ENCODE results near the gene PHTF2. TPM values are rescaled to one million over a fixed set of nuclear protein-coding genes. Genes with fewer than 3 reads are reported as not detected.
"Not testable (repeated sequence)": the region's sequence is repeated elsewhere in the genome, so short reads cannot be mapped to it uniquely, and the experiment has no call there.

PHTF2 gene
- polyA plus RNA-seq, 3 donors, result 10.1 to 34.3 (median 10.3) TPM

DNA sequence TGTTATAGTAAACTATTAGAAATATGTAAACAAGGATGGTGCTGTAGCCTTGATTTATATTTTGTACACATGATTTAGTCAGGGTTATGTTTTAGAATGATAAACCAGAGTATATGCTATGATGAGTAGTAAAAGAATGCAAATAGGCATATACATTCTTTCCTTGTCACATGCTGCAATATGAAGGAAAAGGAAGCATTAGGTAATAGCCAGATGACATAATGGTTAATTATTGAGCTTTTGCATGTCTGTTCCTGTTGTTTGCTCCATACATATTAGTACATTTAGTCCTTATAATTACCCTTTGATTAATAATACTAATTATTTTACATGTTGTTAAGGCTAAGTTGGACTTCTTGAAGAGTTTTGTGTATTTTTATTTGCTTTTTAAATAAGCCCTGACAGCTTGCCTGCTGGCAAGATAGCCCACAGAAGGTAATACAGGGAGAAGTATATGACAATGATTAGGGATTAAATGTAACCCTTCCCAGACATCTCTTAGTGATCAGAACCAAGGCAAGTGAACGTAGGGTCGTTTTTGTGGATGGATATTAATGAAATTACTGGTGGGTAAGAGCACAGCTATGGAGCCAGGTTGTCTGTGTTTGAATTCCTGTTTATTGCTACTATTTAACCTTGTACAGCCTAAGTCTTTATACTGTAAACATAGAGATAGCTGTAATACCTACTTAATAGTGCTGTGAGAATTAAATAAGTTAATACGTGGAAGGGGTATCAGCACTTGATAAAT lies 68.4 kb downstream of the PHTF2 start:
- Mint-ChIP-seq H3K27ac (peak overlapping the region in 1 of 7 donors; percentile 54), H3K36me3 (peaks cover 15 to 16% of the 10 kb centered on the region in 2 donors), H3K4me1 (peaks cover 17% of the 10 kb centered on the region), H3K4me3 (no peak overlapping the region), H3K27me3 (ENCODE audit: low read depth in 3 of 3) (no peaks in the 10 kb centered on the region), H3K9me3 (peaks cover 0 to 5% (median 2%) of the 10 kb centered on the region in 7 donors)
- peaks cover 7% of the 10 kb centered on the region for H4K20me1 ChIP-seq (ENCODE audit: insufficient read depth, low read length)
- H3K36me3 ChIP-seq (replicated peaks in 1 of 2; ENCODE audit: control insufficient read depth in 1 of 2, insufficient read depth in 2 of 2, low read length in 2 of 2), result no peaks in the 10 kb centered on the region
- TF ChIP-seq CTCF (IDR thresholded peaks at IDR 0.05), result no peak
- WGBS (ENCODE audit: insufficient coverage), result no CpG with 5 or more reads among the region's 3 CpGs
- H3K4me2 ChIP-seq (replicated peaks; ENCODE audit: extremely low read depth, low read length, poor library complexity, severe bottlenecking), result no peak overlapping the region
- H2AFZ ChIP-seq (ENCODE audit: insufficient read depth, low read depth, low read length, poor library complexity, severe bottlenecking), result no peak overlapping the region
- intact Hi-C loops (cut with micrococcal nuclease), result no loop called here
- H3K9ac ChIP-seq (ENCODE audit: insufficient read depth, low read length, poor library complexity, severe bottlenecking), result no peak overlapping the region
- DNase-seq, result peak; percentile 7 to 41 (median 30)
- H3K27me3 ChIP-seq (ENCODE audit: control insufficient read depth in 2 of 2, insufficient read depth in 2 of 2, low read length in 2 of 2), result no peaks in the 10 kb centered on the region
- H3K9me3 ChIP-seq (replicated peaks in 1 of 2; ENCODE audit: control insufficient read depth in 1 of 2, insufficient read depth in 1 of 2, low read length in 2 of 2), result no peaks in the 10 kb centered on the region
- H3K27ac ChIP-seq (ENCODE audit: low read depth in 1 of 2, low read length in 2 of 2), result peak overlapping the region in 1 of 2 donors; percentile 0
- H3K79me2 ChIP-seq (ENCODE audit: insufficient read depth, low read length), result peaks cover 36% of the 10 kb centered on the region
- no peak overlapping the region for H3K4me3 ChIP-seq (replicated peaks in 1 of 3; ENCODE audit: low read depth in 2 of 3, low read length in 3 of 3)
- H3K4me1 ChIP-seq (ENCODE audit: control insufficient read depth in 1 of 2, insufficient read depth in 2 of 2, low read length in 2 of 2), result peaks cover 3 to 12% of the 10 kb centered on the region in 2 donors

- H3K79me2 ChIP-seq (ENCODE audit: insufficient read depth, low read length), result peaks cover 36% of the 10 kb centered on the region
- peaks cover 17% of the 10 kb centered on the region for H3K4me1 Mint-ChIP-seq
Observed at GRCh38 chr7:77867537-77867865, 68.9 kb downstream of the PHTF2 start.

GRCh38 chr7:77872256-77872655 lies 73.7 kb downstream of the PHTF2 start:
- H3K4me1 Mint-ChIP-seq; H3K4me1 ChIP-seq (ENCODE audit: control insufficient read depth in 1 of 2, insufficient read depth in 2 of 2, low read length in 2 of 2); H4K20me1 ChIP-seq (ENCODE audit: insufficient read depth, low read length); H3K27me3 ChIP-seq (ENCODE audit: control insufficient read depth in 2 of 2, insufficient read depth in 2 of 2, low read length in 2 of 2); H3K36me3 ChIP-seq (replicated peaks in 1 of 2; ENCODE audit: control insufficient read depth in 1 of 2, insufficient read depth in 2 of 2, low read length in 2 of 2); H3K9me3 Mint-ChIP-seq; DNase-seq; H3K4me3 Mint-ChIP-seq; H3K9ac ChIP-seq (ENCODE audit: insufficient read depth, low read length, poor library complexity, severe bottlenecking); H2AFZ ChIP-seq (ENCODE audit: insufficient read depth, low read depth, low read length, poor library complexity, severe bottlenecking); H3K4me3 ChIP-seq (replicated peaks in 1 of 3; ENCODE audit: low read depth in 2 of 3, low read length in 3 of 3); H3K4me2 ChIP-seq (replicated peaks; ENCODE audit: extremely low read depth, low read length, poor library complexity, severe bottlenecking); intact Hi-C loops (cut with micrococcal nuclease); H3K9me3 ChIP-seq (replicated peaks in 1 of 2; ENCODE audit: control insufficient read depth in 1 of 2, insufficient read depth in 1 of 2, low read length in 2 of 2); H3K27ac ChIP-seq (ENCODE audit: low read depth in 1 of 2, low read length in 2 of 2); H3K27me3 Mint-ChIP-seq (ENCODE audit: low read depth in 3 of 3): not testable (repeated sequence)
- WGBS (ENCODE audit: insufficient coverage), result 100% methylated on average over 1 of the region's 1 CpG
- peaks cover 26% of the 10 kb centered on the region for H3K79me2 ChIP-seq (ENCODE audit: insufficient read depth, low read length)
- Mint-ChIP-seq H3K36me3 (peaks cover 14 to 23% of the 10 kb centered on the region in 2 donors), H3K27ac (peak overlapping the region in 1 of 7 donors; percentile 58)

More at GRCh38 chr7:77867537-77867865, 68.9 kb downstream of the PHTF2 start:
- Mint-ChIP-seq H3K4me3 (no peak overlapping the region), H3K27ac (no peak overlapping the region), H3K27me3 (ENCODE audit: low read depth in 3 of 3) (no peaks in the 10 kb centered on the region), H3K9me3 (peaks cover 0 to 5% (median 2%) of the 10 kb centered on the region in 7 donors), H3K36me3 (peaks cover 16 to 17% of the 10 kb centered on the region in 2 donors)
- no peak overlapping the region for H3K9ac ChIP-seq (ENCODE audit: insufficient read depth, low read length, poor library complexity, severe bottlenecking)
- no peaks in the 10 kb centered on the region for H3K27me3 ChIP-seq (ENCODE audit: control insufficient read depth in 2 of 2, insufficient read depth in 2 of 2, low read length in 2 of 2)
- H4K20me1 ChIP-seq (ENCODE audit: insufficient read depth, low read length), result peaks cover 7% of the 10 kb centered on the region
- H3K9me3 ChIP-seq (replicated peaks in 1 of 2; ENCODE audit: control insufficient read depth in 1 of 2, insufficient read depth in 1 of 2, low read length in 2 of 2), result no peaks in the 10 kb centered on the region
- peaks cover 3 to 12% of the 10 kb centered on the region in 2 donors for H3K4me1 ChIP-seq (ENCODE audit: control insufficient read depth in 1 of 2, insufficient read depth in 2 of 2, low read length in 2 of 2)
- 100% methylated on average over 1 of the region's 1 CpG for WGBS (ENCODE audit: insufficient coverage)
- H3K4me3 ChIP-seq (replicated peaks in 1 of 3; ENCODE audit: low read depth in 2 of 3, low read length in 3 of 3), result no peak overlapping the region
- DNase-seq, result no peak
- TF ChIP-seq CTCF (IDR thresholded peaks at IDR 0.05), result no peak
- H3K36me3 ChIP-seq (replicated peaks in 1 of 2; ENCODE audit: control insufficient read depth in 1 of 2, insufficient read depth in 2 of 2, low read length in 2 of 2), result no peaks in the 10 kb centered on the region
- peak overlapping the region in 1 of 2 donors; percentile 0 for H3K27ac ChIP-seq (ENCODE audit: low read depth in 1 of 2, low read length in 2 of 2)
- no peak overlapping the region for H2AFZ ChIP-seq (ENCODE audit: insufficient read depth, low read depth, low read length, poor library complexity, severe bottlenecking)
- no peak overlapping the region for H3K4me2 ChIP-seq (replicated peaks; ENCODE audit: extremely low read depth, low read length, poor library complexity, severe bottlenecking)
- intact Hi-C loops (cut with micrococcal nuclease), result no loop called here

All from CD14-positive monocyte (primary cell).